Peyer's patch (tissue), 4 donors: ENCODE measurements around the gene KL. TPM values are rescaled to one million over a fixed set of nuclear protein-coding genes. Genes with fewer than 3 reads are reported as not detected.

Experiments used
- DNase-seq, 3 donors: peaks; one replicate each; pipeline ENCODE4 v3.0.0-alpha.2; 2017 to 2019
- H3K27ac ChIP-seq, 4 donors: fragments of 200-600 bp; sonication (generic); one replicate each; pipeline ENCODE4 v1.5.1; 2016 to 2019
- H3K27me3 ChIP-seq, 2 donors: fragments of 200-600 bp; sonication (generic); one replicate each; pipeline ENCODE4 v1.5.1; 2019
- H3K36me3 ChIP-seq, 3 donors: fragments of 200-600 bp; sonication (generic); one replicate each; pipeline ENCODE4 v1.5.1; 2016 to 2019
- H3K4me1 ChIP-seq, 4 donors: fragments of 200-600 bp; sonication (generic); one replicate each; pipeline ENCODE4 v1.5.1; 2016 to 2019
- H3K4me3 ChIP-seq, 4 donors: fragments of 200-600 bp; sonication (generic); 1 replicate in 3 of 4; 2 replicates in 1 of 4; pipeline ENCODE4 v1.5.1; 2016 to 2019; ENCODE audit warnings: mild to moderate bottlenecking in 1 of 4
- H3K9me3 ChIP-seq, 4 donors: fragments of 200-600 bp; sonication (generic); one replicate each; pipeline ENCODE4 v1.5.1; 2016 to 2019; ENCODE audit warnings: mild to moderate bottlenecking in 1 of 4
- POLR2A ChIP-seq, 2 donors: fragments of 450-650 bp; IDR thresholded peaks; one replicate each; pipeline ENCODE4 v1.5.1; 2017; ENCODE audit warnings: antibody characterized with exemption in 2 of 2, mild to moderate bottlenecking in 2 of 2, moderate library complexity in 2 of 2
- total RNA-seq, 4 donors: library from RNA; depleted of rRNA; stranded (reverse); fragments of >200 nt; gene quantifications; one replicate each; pipeline ENCODE4 v1.1.0, GENCODE V29; 2016
- TF ChIP-seq, protein P1 (sequence below), 6 experiments: fragments of 450-650 bp in 4 of 6; fragments of 200-600 bp in 2 of 6; sonication (generic) in 1 of 6; IDR thresholded peaks; one replicate each; pipeline ENCODE4 v1.5.1; 2017 to 2019; ENCODE audit warnings: antibody characterized with exemption in 6 of 6, mild to moderate bottlenecking in 3 of 6, moderate library complexity in 1 of 6

Gene KL
- total RNA-seq, 4 donors from 2014 or later, result 2.5 to 7.0 (median 4.9) TPM

DNA sequence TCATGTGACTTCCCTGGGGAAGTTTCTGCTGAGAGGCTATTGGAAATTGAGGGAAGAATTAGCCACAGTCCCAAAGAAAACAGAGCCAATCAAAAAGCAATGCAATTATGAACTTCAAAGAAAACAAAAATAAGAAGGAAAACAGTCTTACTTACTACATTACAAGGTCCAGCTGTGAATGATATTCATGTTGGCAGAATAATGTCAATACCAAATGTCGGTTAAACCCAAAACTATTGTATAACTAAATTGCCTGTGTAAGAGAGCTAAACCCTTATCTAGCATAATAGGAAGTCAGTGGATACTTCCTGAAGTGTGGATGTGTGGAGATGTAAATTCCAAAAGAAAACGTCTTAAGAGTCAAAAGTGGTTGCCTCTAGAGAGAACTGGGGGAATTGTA, 12.4 kb downstream of the KL start:
- DNase-seq, result no peak
- TF ChIP-seq, protein P1, sequence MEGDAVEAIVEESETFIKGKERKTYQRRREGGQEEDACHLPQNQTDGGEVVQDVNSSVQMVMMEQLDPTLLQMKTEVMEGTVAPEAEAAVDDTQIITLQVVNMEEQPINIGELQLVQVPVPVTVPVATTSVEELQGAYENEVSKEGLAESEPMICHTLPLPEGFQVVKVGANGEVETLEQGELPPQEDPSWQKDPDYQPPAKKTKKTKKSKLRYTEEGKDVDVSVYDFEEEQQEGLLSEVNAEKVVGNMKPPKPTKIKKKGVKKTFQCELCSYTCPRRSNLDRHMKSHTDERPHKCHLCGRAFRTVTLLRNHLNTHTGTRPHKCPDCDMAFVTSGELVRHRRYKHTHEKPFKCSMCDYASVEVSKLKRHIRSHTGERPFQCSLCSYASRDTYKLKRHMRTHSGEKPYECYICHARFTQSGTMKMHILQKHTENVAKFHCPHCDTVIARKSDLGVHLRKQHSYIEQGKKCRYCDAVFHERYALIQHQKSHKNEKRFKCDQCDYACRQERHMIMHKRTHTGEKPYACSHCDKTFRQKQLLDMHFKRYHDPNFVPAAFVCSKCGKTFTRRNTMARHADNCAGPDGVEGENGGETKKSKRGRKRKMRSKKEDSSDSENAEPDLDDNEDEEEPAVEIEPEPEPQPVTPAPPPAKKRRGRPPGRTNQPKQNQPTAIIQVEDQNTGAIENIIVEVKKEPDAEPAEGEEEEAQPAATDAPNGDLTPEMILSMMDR (IDR thresholded peaks at IDR 0.05), result no peak
- no peak for TF ChIP-seq POLR2A (IDR thresholded peaks at IDR 0.05)
- Histone ChIP-seq H3K27me3 (no peaks in the 10 kb centered on the region), H3K4me3 (no peak overlapping the region), H3K4me1 (no peaks in the 10 kb centered on the region), H3K9me3 (no peaks in the 10 kb centered on the region), H3K36me3 (no peaks in the 10 kb centered on the region), H3K27ac (no peak overlapping the region)

DNA sequence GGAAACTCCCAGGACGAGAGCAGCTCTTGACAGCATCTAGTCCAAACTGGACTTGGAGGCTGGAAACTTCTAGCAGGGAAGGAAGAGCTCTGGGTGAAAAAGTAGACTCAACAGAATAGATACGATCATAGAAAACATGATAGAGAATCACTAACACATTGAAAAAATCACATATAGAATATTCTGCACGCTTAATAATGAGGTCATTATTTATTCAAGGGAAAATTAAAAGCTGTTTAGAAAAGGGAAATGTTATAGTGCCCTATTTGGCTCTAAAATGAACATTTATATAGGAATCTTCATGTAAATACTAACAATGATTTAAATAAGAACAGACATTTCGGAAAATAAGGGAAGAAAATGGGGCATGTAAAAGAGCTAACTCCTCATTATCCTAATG, 15.1 kb downstream of the KL start:
- no peaks in the 10 kb centered on the region for H3K36me3 ChIP-seq
- no peaks in the 10 kb centered on the region for H3K27me3 ChIP-seq
- H3K27ac ChIP-seq, result no peak overlapping the region
- TF ChIP-seq POLR2A (IDR thresholded peaks at IDR 0.05), result no peak
- TF ChIP-seq, protein P1 (IDR thresholded peaks at IDR 0.05), result no peak
- H3K4me3 ChIP-seq, result no peak overlapping the region
- H3K4me1 ChIP-seq, result no peaks in the 10 kb centered on the region
- no peaks in the 10 kb centered on the region for H3K9me3 ChIP-seq
- no peak for DNase-seq

DNA sequence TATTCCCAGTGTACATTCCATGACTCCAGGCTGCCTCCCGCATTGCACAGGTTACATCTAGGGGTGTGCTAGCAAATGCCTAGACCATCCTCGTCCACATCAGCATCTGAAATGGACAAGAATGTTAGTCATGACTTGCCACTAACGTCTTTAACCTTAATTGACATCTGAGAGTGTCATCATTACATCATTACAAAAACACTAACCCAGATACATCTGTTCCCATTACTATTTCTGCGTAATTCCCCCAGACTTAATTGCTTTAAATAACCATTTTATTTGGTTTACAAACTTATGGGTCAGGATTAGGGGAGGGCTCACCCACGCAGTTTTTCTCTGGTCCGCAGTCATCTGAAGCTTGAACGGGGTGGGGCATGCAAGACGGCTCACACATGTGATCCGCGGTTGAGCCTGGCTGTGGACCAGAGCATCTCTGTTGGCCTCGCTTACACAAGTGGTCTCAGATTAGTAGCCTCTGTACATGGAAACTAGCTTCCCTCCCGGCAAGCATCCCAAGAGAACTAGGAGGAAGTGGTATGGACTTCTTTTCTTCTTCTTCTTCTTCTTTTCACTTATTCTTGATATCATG, 15.9 kb downstream of the KL start:
- H3K36me3 ChIP-seq, result no peaks in the 10 kb centered on the region
- no peaks in the 10 kb centered on the region for H3K9me3 ChIP-seq
- no peak overlapping the region for H3K4me3 ChIP-seq
- H3K27me3 ChIP-seq, result no peaks in the 10 kb centered on the region
- no peaks in the 10 kb centered on the region for H3K4me1 ChIP-seq
- no peak overlapping the region for H3K27ac ChIP-seq
- TF ChIP-seq, protein P1 (IDR thresholded peaks at IDR 0.05), result no peak
- TF ChIP-seq POLR2A (IDR thresholded peaks at IDR 0.05), result no peak
- DNase-seq, result no peak

DNA sequence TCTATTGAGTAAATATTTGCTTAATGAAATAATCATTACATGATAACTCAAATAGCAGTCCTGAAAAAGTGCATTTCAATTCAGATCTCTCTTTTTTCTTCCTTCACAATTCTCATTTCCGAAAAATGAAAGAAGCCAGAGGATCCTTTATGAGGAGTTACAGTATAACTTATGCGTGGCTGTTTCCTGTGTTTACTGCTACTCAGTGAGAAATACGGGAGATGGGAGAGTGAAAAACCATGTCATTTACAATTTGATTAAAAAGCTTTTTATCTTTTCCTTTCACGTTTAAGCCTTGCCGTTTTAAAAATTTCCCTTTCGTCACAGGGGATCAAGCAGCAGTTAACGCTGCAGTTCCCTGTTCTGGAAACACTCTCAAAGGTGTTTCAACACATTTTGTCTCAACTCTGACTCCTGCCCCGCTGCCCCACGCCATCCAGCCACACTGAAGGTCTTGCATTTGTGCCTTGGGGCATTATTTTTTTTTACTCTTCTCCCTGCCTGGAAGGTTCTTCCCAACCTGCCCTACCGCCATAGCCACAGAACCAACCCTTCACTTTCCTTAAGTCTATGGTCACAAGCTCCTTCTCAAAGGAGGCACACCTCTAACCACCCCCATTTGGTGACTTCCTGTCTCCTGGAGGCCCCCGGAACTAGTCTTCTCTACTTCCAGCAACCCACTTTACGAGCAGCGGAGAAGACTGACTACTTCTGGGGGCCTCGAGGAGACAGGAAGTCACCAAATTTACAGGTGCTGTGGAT, 17.0 kb downstream of the KL start:
- no peaks in the 10 kb centered on the region for H3K27me3 ChIP-seq
- H3K9me3 ChIP-seq, result no peaks in the 10 kb centered on the region
- TF ChIP-seq POLR2A (IDR thresholded peaks at IDR 0.05), result no peak
- TF ChIP-seq, protein P1 (IDR thresholded peaks at IDR 0.05), result no peak
- H3K36me3 ChIP-seq, result no peaks in the 10 kb centered on the region
- no peak overlapping the region for H3K27ac ChIP-seq
- no peak overlapping the region for H3K4me3 ChIP-seq
- H3K4me1 ChIP-seq, result no peaks in the 10 kb centered on the region
- DNase-seq, result no peak

DNA sequence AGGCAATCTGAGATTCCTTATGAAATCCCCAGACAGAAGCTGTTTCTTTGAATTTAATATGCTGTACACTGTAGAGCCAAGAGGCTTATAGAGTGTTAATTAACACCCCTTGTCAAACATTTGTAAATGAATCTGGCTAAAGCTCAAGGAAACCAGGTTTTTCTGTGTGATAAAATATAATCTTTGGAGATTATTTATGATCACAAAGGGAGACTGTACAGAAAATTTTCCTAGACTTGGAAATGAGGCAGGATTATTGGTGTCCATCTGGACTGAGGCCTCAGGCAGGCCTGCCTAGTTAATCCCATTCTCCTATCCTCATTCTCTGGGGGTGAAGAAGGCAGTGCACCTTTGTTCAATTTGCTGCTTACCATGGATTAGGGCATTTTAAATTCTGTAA, 17.8 kb downstream of the KL start:
- Histone ChIP-seq H3K4me3 (no peak overlapping the region), H3K9me3 (no peaks in the 10 kb centered on the region), H3K36me3 (no peaks in the 10 kb centered on the region), H3K4me1 (no peaks in the 10 kb centered on the region), H3K27me3 (no peaks in the 10 kb centered on the region), H3K27ac (no peak overlapping the region)
- no peak for DNase-seq
- no peak for TF ChIP-seq POLR2A (IDR thresholded peaks at IDR 0.05)
- TF ChIP-seq, protein P1 (IDR thresholded peaks at IDR 0.05), result no peak
